IMR-90 (cell line): Measurements from ENCODE around the gene PSMG4. TPM values are rescaled to one million over a fixed set of nuclear protein-coding genes. Genes with fewer than 3 reads are reported as not detected.

Source experiments
- ATAC-seq: fragments of 200-7000 bp; cut with Tn5 transposase; 2 replicates; pipeline ENCODE4 v1.9.1; 2020; ENCODE audit warnings: low read depth, mild to moderate bottlenecking, moderate library complexity
- BruUV-seq: library from RNA; stranded (reverse); fragments of 400-500 nt; replicated peaks from 2 replicates; lab custom pipeline; 2021; lab: Mats Ljungman, UMichigan
- CTCF ChIA-PET: fragments of 300-600 bp; formaldehyde crosslinking; extraction: SDS; loops from one replicate; lab custom pipeline; 2021; ENCODE audit warnings: antibody characterized with exemption; lab: Yijun Ruan, JAX
- POLR2A ChIA-PET: fragments of 300-600 bp; sonication (Branson Sonifier 250); formaldehyde crosslinking; loops from one replicate; lab custom pipeline; 2022; ENCODE audit warnings: antibody characterized with exemption; ENCODE audit not compliant: unreplicated experiment; lab: Charles Lee
- DNase-seq: peaks from one replicate; pipeline ENCODE4 v3.0.0; 2013
- H2AFZ ChIP-seq: replicated peaks from 2 replicates; pipeline ENCODE3; 2013; ENCODE audit warnings: low read length, mild to moderate bottlenecking; ENCODE audit not compliant: poor library complexity
- H2AK5ac ChIP-seq: 2 replicates; pipeline ENCODE4 v1.6.1; 2013; ENCODE audit warnings: low read depth, low read length, inconsistent platforms
- H2AK9ac ChIP-seq: replicated peaks from 2 replicates; pipeline ENCODE3; 2013; ENCODE audit warnings: mild to moderate bottlenecking, low read depth, low read length, moderate library complexity; ENCODE audit not compliant: poor library complexity
- H2BK120ac ChIP-seq: 2 replicates; pipeline ENCODE4 v1.6.1; 2013; ENCODE audit warnings: low read depth, low read length, inconsistent platforms
- H2BK15ac ChIP-seq: 3 replicates; pipeline ENCODE4 v1.6.1; 2013; ENCODE audit warnings: low read depth, low read length, inconsistent platforms
- H2BK20ac ChIP-seq: 2 replicates; pipeline ENCODE4 v1.6.1; 2013; ENCODE audit warnings: low read depth, mild to moderate bottlenecking, inconsistent platforms, low read length, moderate library complexity
- H2BK5ac ChIP-seq: 2 replicates; pipeline ENCODE4 v1.6.1; 2013; ENCODE audit warnings: mild to moderate bottlenecking, low read depth, low read length, inconsistent platforms; ENCODE audit not compliant: poor library complexity, severe bottlenecking
- H3K14ac ChIP-seq: replicated peaks from 2 replicates; pipeline ENCODE4 v1.6.1; 2013; ENCODE audit warnings: low read depth, low read length, inconsistent platforms
- H3K18ac ChIP-seq: 2 replicates; pipeline ENCODE4 v1.6.1; 2013; ENCODE audit warnings: low read depth, low read length, control low read depth
- H3K23ac ChIP-seq: 2 replicates; pipeline ENCODE4 v1.6.1; 2013; ENCODE audit warnings: low read depth, low read length, inconsistent platforms
- H3K27ac ChIP-seq: 2 replicates; pipeline ENCODE4 v1.5.1; 2013; ENCODE audit warnings: mild to moderate bottlenecking, control low read depth, low read length; ENCODE audit not compliant: insufficient read depth
- H3K27me3 ChIP-seq: 2 replicates; pipeline ENCODE4 v1.6.1; 2013; ENCODE audit warnings: low read length; ENCODE audit not compliant: control insufficient read depth, insufficient read depth
- H3K36me3 ChIP-seq: 2 replicates; pipeline ENCODE4 v1.6.1; 2013; ENCODE audit warnings: low read length, mixed read lengths; ENCODE audit not compliant: control insufficient read depth, insufficient read depth
- H3K4ac ChIP-seq: 2 replicates; pipeline ENCODE4 v1.6.1; 2013; ENCODE audit warnings: low read depth, low read length, inconsistent platforms
- H3K4me1 ChIP-seq: 2 replicates; pipeline ENCODE4 v1.6.1; 2013; ENCODE audit warnings: low read length, mixed read lengths; ENCODE audit not compliant: control insufficient read depth, insufficient read depth
- H3K4me2 ChIP-seq: 2 replicates; pipeline ENCODE4 v1.6.1; 2013; ENCODE audit warnings: low read depth, mild to moderate bottlenecking, control low read depth, low read length, moderate library complexity
- H3K4me3 ChIP-seq: 2 replicates; pipeline ENCODE4 v1.5.1; 2013; ENCODE audit warnings: low read depth, mild to moderate bottlenecking, control low read depth, low read length, moderate library complexity; ENCODE audit not compliant: insufficient read depth
- H3K56ac ChIP-seq: 2 replicates; pipeline ENCODE4 v1.6.1; 2013; ENCODE audit warnings: low read length, inconsistent platforms; ENCODE audit not compliant: insufficient read depth; ENCODE audit errors: extremely low read depth
- H3K79me1 ChIP-seq, 2 experiments: 2 replicates each; pipeline ENCODE4 v1.6.1; 2013; ENCODE audit warnings: low read length in 2 of 2, inconsistent platforms in 1 of 2, low read depth in 1 of 2
- H3K9ac ChIP-seq: 2 replicates; pipeline ENCODE4 v1.6.1; 2013; ENCODE audit warnings: low read depth, low read length, control low read depth
- H3K9me1 ChIP-seq: 2 replicates; pipeline ENCODE4 v1.6.1; 2013; ENCODE audit warnings: low read length, inconsistent platforms; ENCODE audit not compliant: insufficient read depth
- H3K9me3 ChIP-seq: 2 replicates; pipeline ENCODE4 v1.6.1; 2013; ENCODE audit warnings: low read length; ENCODE audit not compliant: control insufficient read depth, insufficient read depth
- H4K20me1 ChIP-seq: 2 replicates; pipeline ENCODE4 v1.6.1; 2013; ENCODE audit warnings: low read length, inconsistent platforms; ENCODE audit not compliant: insufficient read depth
- H4K5ac ChIP-seq: 2 replicates; pipeline ENCODE4 v1.6.1; 2013; ENCODE audit warnings: mild to moderate bottlenecking, low read depth, low read length, control low read depth
- H4K8ac ChIP-seq, 2 experiments: 2 replicates each; pipeline ENCODE4 v1.6.1; 2013; ENCODE audit warnings: low read depth in 2 of 2, low read length in 2 of 2, control low read depth in 1 of 2, inconsistent platforms in 1 of 2
- H4K91ac ChIP-seq: 2 replicates; pipeline ENCODE4 v1.6.1; 2013; ENCODE audit warnings: low read depth, low read length, inconsistent platforms; ENCODE audit not compliant: insufficient read depth
- BHLHE40 ChIP-seq: fragments of 150-350 bp; IDR thresholded peaks from 2 replicates; pipeline ENCODE4 v1.6.1; 2016; ENCODE audit warnings: mild to moderate bottlenecking, low read depth, low read length
- CEBPB ChIP-seq: IDR thresholded peaks from 2 replicates; pipeline ENCODE4 v1.6.1; 2012; ENCODE audit warnings: low read depth, low read length, improper control_type of control experiment
- FOS ChIP-seq: fragments of 150-350 bp; IDR thresholded peaks from 2 replicates; pipeline ENCODE4 v1.6.1; 2016; ENCODE audit warnings: low read depth, low read length
- MXI1 ChIP-seq: IDR thresholded peaks from 2 replicates; pipeline ENCODE4 v1.6.1; 2012; ENCODE audit warnings: low read depth, mild to moderate bottlenecking, low read length, moderate library complexity, borderline replicate concordance
- RAD21 ChIP-seq: IDR thresholded peaks from 2 replicates; pipeline ENCODE4 v1.6.1; 2012; ENCODE audit warnings: low read length, improper control_type of control experiment
- RCOR1 ChIP-seq: IDR thresholded peaks from 2 replicates; pipeline ENCODE4 v1.6.1; 2012; ENCODE audit warnings: mild to moderate bottlenecking, low read length, improper control_type of control experiment; ENCODE audit not compliant: insufficient replicate concordance
- SMC3 ChIP-seq: fragments of 150-350 bp; IDR thresholded peaks from 2 replicates; pipeline ENCODE4 v1.6.1; 2016; ENCODE audit warnings: low read depth, mild to moderate bottlenecking, antibody characterized with exemption, low read length, moderate library complexity
- WGBS, 2 experiments: methylation state at CpG; one replicate each; pipeline versions ENCODE4 v1.1.5 to v1.1.7; 2013; ENCODE audit warnings: missing lambda C conversion rate in 2 of 2; ENCODE audit not compliant: insufficient read length in 1 of 2; ENCODE audit errors: extremely low coverage in 2 of 2; 5-methylcytosine and 5-hydroxymethylcytosine counted together
- dilution Hi-C: fragments of 300-500 bp; cut with HindIII; formaldehyde crosslinking; loops from one replicate; pipeline ENCODE4 v1.14.3; 2018; ENCODE audit warnings: low sequenced_read_pairs; ENCODE audit not compliant: unreplicated experiment
- in situ Hi-C: fragments of 300-500 bp; cut with MboI; formaldehyde crosslinking; loops from 3 replicates; pipeline ENCODE4 v1.14.3; 2019; ENCODE audit warnings: low sequenced_read_pairs, inconsistent platforms, mixed read lengths
- intact Hi-C: fragments of 100-400 bp; cut with micrococcal nuclease; formaldehyde crosslinking; loops from 2 replicates; pipeline ENCODE4 v1.10.0; 2022
- polyA plus RNA-seq, 3 experiments: library from polyadenylated mRNA; depleted of rRNA; stranded (reverse); fragments of >200 nt; gene quantifications; 2 replicates each; pipeline ENCODE4 v1.2.3, GENCODE V29; 2012; ENCODE audit warnings: low replicate concordance in 1 of 3
- total RNA-seq: library from RNA; depleted of rRNA; stranded (reverse); fragments of >200 nt; gene quantifications from 2 replicates; pipeline ENCODE4 v1.2.3, GENCODE V29; 2012
- TF ChIP-seq, protein P1 (sequence below): fragments of 150-350 bp; IDR thresholded peaks from 2 replicates; pipeline ENCODE4 v1.6.1; 2016; ENCODE audit warnings: low read depth, mild to moderate bottlenecking, low read length, moderate library complexity, borderline replicate concordance
- TF ChIP-seq, protein P2 (sequence below): conservative IDR thresholded peaks from 2 replicates; pipeline ENCODE4 v1.5.1; 2012; ENCODE audit warnings: mild to moderate bottlenecking, low read depth, low read length, improper control_type of control experiment

PSMG4 gene
- total and polyA plus RNA-seq, 2 of the 4 experiments (the other 2 are of a cell fraction), result 5.6 to 13.4 TPM

DNA sequence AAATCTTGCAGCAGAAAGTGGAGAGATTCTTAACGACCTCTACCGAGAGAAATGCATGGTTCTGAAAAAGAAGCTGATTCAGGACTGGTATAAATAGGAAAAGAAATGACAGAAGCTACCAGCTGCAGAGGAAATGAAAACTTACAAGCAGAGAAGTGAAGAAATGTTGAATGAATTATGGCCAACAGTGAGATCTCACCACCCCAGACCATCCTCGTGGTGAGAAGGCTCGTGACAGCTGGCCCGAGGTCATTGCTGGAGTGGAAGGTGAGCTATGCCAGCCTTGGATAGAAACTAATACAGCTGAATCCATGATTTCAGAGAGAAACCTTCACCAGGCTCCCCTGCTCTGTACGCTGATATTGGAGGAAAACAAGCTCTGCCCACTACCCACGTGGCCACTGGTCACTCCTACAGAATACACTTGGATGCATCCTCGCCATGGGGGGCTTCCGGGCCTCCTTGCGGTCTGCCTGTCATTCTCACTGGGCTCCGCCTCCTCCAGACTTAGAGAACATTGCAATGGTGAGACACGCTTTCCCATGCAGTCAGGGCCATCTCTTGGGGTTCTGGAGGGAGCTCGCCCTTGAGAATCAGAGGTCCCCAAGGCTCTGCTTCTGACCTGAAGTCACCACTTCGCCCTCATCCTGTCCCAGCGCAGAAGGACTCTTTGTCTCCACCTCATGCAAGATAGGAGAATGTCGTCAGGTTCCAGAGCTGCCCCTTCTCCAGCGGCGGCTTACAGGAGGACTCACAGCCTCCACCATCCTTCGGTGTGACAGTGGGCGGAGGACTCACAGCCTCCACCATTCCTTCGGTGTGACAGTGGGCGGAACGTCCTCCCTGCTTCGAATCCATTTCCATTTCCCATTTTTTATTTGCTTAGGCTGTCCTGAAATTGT lies 20.7 kb upstream of the PSMG4 start:
- Histone ChIP-seq H3K4ac (no peak overlapping the region), H4K91ac (no peak overlapping the region), H3K9me3 (no peaks in the 10 kb centered on the region), H3K36me3 (no peaks in the 10 kb centered on the region), H2AK5ac (no peak overlapping the region), H3K23ac (no peak overlapping the region), H3K4me3 (no peak overlapping the region), H2BK20ac (no peak overlapping the region), H2BK120ac (no peak overlapping the region), H2AK9ac (no peak overlapping the region), H3K27ac (no peak overlapping the region), H3K4me2 (no peak overlapping the region), H3K56ac (no peak overlapping the region), H2BK5ac (no peak overlapping the region), H4K5ac (no peak overlapping the region), H3K9ac (no peak overlapping the region), H2AFZ (no peak overlapping the region), H3K27me3 (peaks cover 10% of the 10 kb centered on the region), H3K9me1 (0 out of 2 replicates have a peak, but pooled peaks cover 3% of the 10 kb centered on the region), H2BK15ac (no peak overlapping the region), H3K18ac (no peak overlapping the region), H4K20me1 (no peaks in the 10 kb centered on the region), H3K14ac (no peak overlapping the region), H3K4me1 (no peaks in the 10 kb centered on the region), H3K79me1 (no peaks in the 10 kb centered on the region), H4K8ac (no peak overlapping the region)
- intact Hi-C loops, result no loop called here
- dilution Hi-C loops, result no loop called here
- DNase-seq, result no peak
- ChIA-PET POLR2A (no interaction called here), CTCF (interaction anchor here (1.4 kb wide), 1 partner anchor 102 kb away, joined by 3 read pairs; no protein-coding TSS in a partner anchor)
- TF ChIP-seq, protein P1, sequence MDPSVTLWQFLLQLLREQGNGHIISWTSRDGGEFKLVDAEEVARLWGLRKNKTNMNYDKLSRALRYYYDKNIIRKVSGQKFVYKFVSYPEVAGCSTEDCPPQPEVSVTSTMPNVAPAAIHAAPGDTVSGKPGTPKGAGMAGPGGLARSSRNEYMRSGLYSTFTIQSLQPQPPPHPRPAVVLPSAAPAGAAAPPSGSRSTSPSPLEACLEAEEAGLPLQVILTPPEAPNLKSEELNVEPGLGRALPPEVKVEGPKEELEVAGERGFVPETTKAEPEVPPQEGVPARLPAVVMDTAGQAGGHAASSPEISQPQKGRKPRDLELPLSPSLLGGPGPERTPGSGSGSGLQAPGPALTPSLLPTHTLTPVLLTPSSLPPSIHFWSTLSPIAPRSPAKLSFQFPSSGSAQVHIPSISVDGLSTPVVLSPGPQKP, result no peak
- TF ChIP-seq RCOR1 (no peak), MXI1 (no peak), FOS (no peak), CEBPB (no peak), SMC3 (no peak), BHLHE40 (no peak), RAD21 (no peak)
- TF ChIP-seq, protein P2, sequence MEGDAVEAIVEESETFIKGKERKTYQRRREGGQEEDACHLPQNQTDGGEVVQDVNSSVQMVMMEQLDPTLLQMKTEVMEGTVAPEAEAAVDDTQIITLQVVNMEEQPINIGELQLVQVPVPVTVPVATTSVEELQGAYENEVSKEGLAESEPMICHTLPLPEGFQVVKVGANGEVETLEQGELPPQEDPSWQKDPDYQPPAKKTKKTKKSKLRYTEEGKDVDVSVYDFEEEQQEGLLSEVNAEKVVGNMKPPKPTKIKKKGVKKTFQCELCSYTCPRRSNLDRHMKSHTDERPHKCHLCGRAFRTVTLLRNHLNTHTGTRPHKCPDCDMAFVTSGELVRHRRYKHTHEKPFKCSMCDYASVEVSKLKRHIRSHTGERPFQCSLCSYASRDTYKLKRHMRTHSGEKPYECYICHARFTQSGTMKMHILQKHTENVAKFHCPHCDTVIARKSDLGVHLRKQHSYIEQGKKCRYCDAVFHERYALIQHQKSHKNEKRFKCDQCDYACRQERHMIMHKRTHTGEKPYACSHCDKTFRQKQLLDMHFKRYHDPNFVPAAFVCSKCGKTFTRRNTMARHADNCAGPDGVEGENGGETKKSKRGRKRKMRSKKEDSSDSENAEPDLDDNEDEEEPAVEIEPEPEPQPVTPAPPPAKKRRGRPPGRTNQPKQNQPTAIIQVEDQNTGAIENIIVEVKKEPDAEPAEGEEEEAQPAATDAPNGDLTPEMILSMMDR, result no peak
- WGBS, 2 experiments, result 87% methylated on average over 16 of the region's 24 CpGs; no CpG with 5 or more reads in 1 of the 2 experiments
- in situ Hi-C loops, result no loop called here
- no TSS peak for BruUV-seq
- ATAC-seq, result no peak
